MCF 10A (cell line): ENCODE results near the gene FLRT2. TPM values are rescaled to one million over a fixed set of nuclear protein-coding genes. Genes with fewer than 3 reads are reported as not detected.

Experiments used
- BruUV-seq: library from RNA; stranded (reverse); fragments of 400-500 nt; replicated peaks from 2 replicates; lab custom pipeline; 2021; lab: Mats Ljungman, UMichigan
- CTCF ChIA-PET: fragments of 300-600 bp; sonication (Branson Sonifier 250); formaldehyde crosslinking; extraction: SDS; loops from one replicate; lab custom pipeline; 2021; ENCODE audit warnings: antibody characterized with exemption, inconsistent platforms; lab: Yijun Ruan, JAX
- POLR2A ChIA-PET: fragments of 300-600, 350-650 bp; sonication (Branson Sonifier 250); formaldehyde crosslinking; extraction: SDS; loops from one replicate; lab custom pipeline; 2020; ENCODE audit warnings: antibody characterized with exemption, inconsistent platforms; lab: Yijun Ruan, JAX
- DNase-seq: peaks from one replicate; pipeline ENCODE4 v3.0.0-alpha.2; 2018; ENCODE audit not compliant: unreplicated experiment
- H3K27ac Mint-ChIP-seq: one replicate; pipeline ENCODE4 v1.8.0; 2022; ENCODE audit warnings: mild to moderate bottlenecking, low read depth, mixed read lengths; ENCODE audit not compliant: unreplicated experiment
- H3K27me3 Mint-ChIP-seq: one replicate; pipeline ENCODE4 v1.8.0; 2022; ENCODE audit warnings: mixed read lengths; ENCODE audit not compliant: insufficient read depth, unreplicated experiment
- H3K36me3 Mint-ChIP-seq: one replicate; pipeline ENCODE4 v1.8.0; 2022; ENCODE audit warnings: mild to moderate bottlenecking, moderate library complexity, mixed read lengths; ENCODE audit not compliant: insufficient read depth, unreplicated experiment
- H3K4me1 Mint-ChIP-seq: one replicate; pipeline ENCODE4 v1.8.0; 2022; ENCODE audit warnings: mixed read lengths; ENCODE audit not compliant: insufficient read depth, unreplicated experiment
- H3K4me3 Mint-ChIP-seq: one replicate; pipeline ENCODE4 v1.8.0; 2022; ENCODE audit warnings: mild to moderate bottlenecking, moderate library complexity, mixed read lengths; ENCODE audit not compliant: unreplicated experiment
- H3K9me3 Mint-ChIP-seq: one replicate; pipeline ENCODE4 v1.8.0; 2022; ENCODE audit warnings: mixed read lengths; ENCODE audit not compliant: unreplicated experiment
- CTCF ChIP-seq: fragments of 200-600 bp; IDR thresholded peaks from one replicate; pipeline ENCODE4 v1.8.0; 2022; ENCODE audit warnings: antibody characterized with exemption, mild to moderate bottlenecking; ENCODE audit not compliant: unreplicated experiment
- intact Hi-C: fragments of 100-400 bp; cut with micrococcal nuclease; formaldehyde crosslinking; loops from 2 replicates; pipeline ENCODE4 v1.14.1; 2022
- total RNA-seq: library from RNA; stranded (reverse); gene quantifications from 2 replicates; pipeline ENCODE4 v1.2.3, GENCODE V29; 2022

Gene FLRT2
- total RNA-seq, 1 experiment from 2014 or later, result 153 TPM

GRCh38 chr14:85483037-85483436, 46.9 kb upstream of the FLRT2 start:
- H3K27ac Mint-ChIP-seq, result no peak overlapping the region
- no peaks in the 10 kb centered on the region for H3K27me3 Mint-ChIP-seq
- ChIA-PET POLR2A (no interaction called here), CTCF (interaction anchor here (0.6 kb wide), 1 partner anchor 27 kb away, joined by 3 read pairs; no protein-coding TSS in a partner anchor)
- H3K36me3 Mint-ChIP-seq, result no peaks in the 10 kb centered on the region
- no peaks in the 10 kb centered on the region for H3K4me1 Mint-ChIP-seq
- DNase-seq, result no peak
- TF ChIP-seq CTCF, result no peak
- no TSS peak for BruUV-seq
- intact Hi-C loops, result no loop called here
- no peak overlapping the region for H3K4me3 Mint-ChIP-seq
- H3K9me3 Mint-ChIP-seq, result no peaks in the 10 kb centered on the region

- POLR2A ChIA-PET, result no interaction called here
- H3K27me3 Mint-ChIP-seq, result no peaks in the 10 kb centered on the region
- intact Hi-C loops, result no loop called here
- BruUV-seq, result no TSS peak
- H3K4me3 Mint-ChIP-seq, result no peak overlapping the region
- no peaks in the 10 kb centered on the region for H3K36me3 Mint-ChIP-seq
- H3K4me1 Mint-ChIP-seq, result no peaks in the 10 kb centered on the region
- no peak for TF ChIP-seq CTCF
- H3K9me3 Mint-ChIP-seq, result no peaks in the 10 kb centered on the region
- CTCF ChIA-PET, result interaction anchor here (0.6 kb wide), 1 partner anchor 27 kb away, joined by 3 read pairs; no protein-coding TSS in a partner anchor
- no peak for DNase-seq
- H3K27ac Mint-ChIP-seq, result no peak overlapping the region
Observed at GRCh38 chr14:85483652-85484051, 46.3 kb upstream of the FLRT2 start.

GRCh38 chr14:85487215-85487614, 42.7 kb upstream of the FLRT2 start:
- H3K4me1 Mint-ChIP-seq, result no peaks in the 10 kb centered on the region
- peaks cover 9% of the 10 kb centered on the region for H3K9me3 Mint-ChIP-seq
- intact Hi-C loops, result no loop called here
- POLR2A ChIA-PET, result no interaction called here
- DNase-seq, result no peak
- no peak overlapping the region for H3K4me3 Mint-ChIP-seq
- H3K27me3 Mint-ChIP-seq, result no peaks in the 10 kb centered on the region
- no peak overlapping the region for H3K27ac Mint-ChIP-seq
- TF ChIP-seq CTCF, result no peak
- H3K36me3 Mint-ChIP-seq, result no peaks in the 10 kb centered on the region
- CTCF ChIA-PET, result no interaction called here
- no TSS peak for BruUV-seq

- DNase-seq, result no peak
- H3K4me1 Mint-ChIP-seq, result peaks cover 9% of the 10 kb centered on the region
- H3K9me3 Mint-ChIP-seq, result no peaks in the 10 kb centered on the region
- ChIA-PET CTCF (interaction anchor here (0.8 kb wide), 1 partner anchor 88 kb away, joined by 3 read pairs; no protein-coding TSS in a partner anchor), POLR2A (no interaction called here)
- TF ChIP-seq CTCF, result no peak
- no TSS peak for BruUV-seq
- no peak overlapping the region for H3K4me3 Mint-ChIP-seq
- no peak overlapping the region for H3K27ac Mint-ChIP-seq
- H3K36me3 Mint-ChIP-seq, result no peaks in the 10 kb centered on the region
- H3K27me3 Mint-ChIP-seq, result no peaks in the 10 kb centered on the region
- intact Hi-C loops, result no loop called here
Observed at GRCh38 chr14:85501751-85502150, 28.2 kb upstream of the FLRT2 start.
